Heart left ventricle (tissue), 13 donors: Measurements from ENCODE around the gene MILR1.

Source experiments
- CTCF ChIP-seq, 12 donors: fragments of 200-600 bp; sonication (generic) in 4 of 12; IDR thresholded peaks; one replicate each; pipeline versions ENCODE4 v1.5.0 to v1.8.0; 2018 to 2022; ENCODE audit warnings: antibody characterized with exemption in 12 of 12, mild to moderate bottlenecking in 5 of 12
- POLR2A ChIP-seq, 2 donors: fragments of 450-650 bp; IDR thresholded peaks; one replicate each; pipeline ENCODE4 v1.6.1; 2017; ENCODE audit warnings: antibody characterized with exemption in 2 of 2, mild to moderate bottlenecking in 2 of 2, moderate library complexity in 2 of 2
- donor health status: ischemic (EF 13 %, LVEDD 7.1; RV severe dilation, severe dysfunction).
- donor health status: DM: no; HTN: yes; CAD: no.
- donor health status: DM: no; HTN: no; CAD: no.
- donor health status: ischemic (EF 25% LVEDD 6.9; RV normal size, moderate dysfunction).
- donor health status: ischemic (EF 25% LVEDD 5.7; RV mildly dilated, moderate dysfunction).
- donor health status: ischemic (EF 35%, LVEDD 5.7; RV mildly dilated, moderate dysfunction).
- donor health status: nonischemic (EF 11% LVEDD 7.7; RV severe dilation, severe dysfunction).
- donor health status: DM: yes; HTN: yes; CAD: no.
- donor health status: PGD.
- donor health status: ischemic (EF 29% LVEDD 5.4; RV normal size, mild dysfunction).
- donor health status: nonischemic (EF 23%, LVEDD 6.1; RV moderate dilation, normal function).

GRCh38 chr17:64400642-64401041 lies 48.3 kb upstream of the MILR1 start:
- TF ChIP-seq POLR2A (IDR thresholded peaks at IDR 0.05) (no peak), CTCF (IDR thresholded peaks at IDR 0.05) (no peak)
